RWPE2 (cell line): ENCODE data around the gene PXT1.

Experiments used
- ATAC-seq: fragments of 200-7000 bp; cut with Tn5 transposase; 3 replicates; pipeline ENCODE4 v1.9.1; 2021; ENCODE audit warnings: low read depth
- DNase-seq: peaks from one replicate; pipeline ENCODE4 v3.0.0-alpha.2; 2020; ENCODE audit warnings: low spot score
- H3K27ac ChIP-seq: fragments of 450-650 bp; 2 replicates; pipeline ENCODE4 v1.5.1; 2017; ENCODE audit warnings: mild to moderate bottlenecking; ENCODE audit not compliant: poor library complexity, severe bottlenecking
- H3K27me3 ChIP-seq: fragments of 250-450 bp; sonication (Bioruptor Pico); 2 replicates; pipeline ENCODE4 v1.5.1; 2021; ENCODE audit warnings: mild to moderate bottlenecking, moderate library complexity; ENCODE audit not compliant: insufficient read depth, poor library complexity, severe bottlenecking
- H3K36me3 ChIP-seq: fragments of 250-450 bp; sonication (Bioruptor Pico); 2 replicates; pipeline ENCODE4 v1.5.1; 2020; ENCODE audit warnings: low read depth, mild to moderate bottlenecking, moderate library complexity
- H3K4me1 ChIP-seq: fragments of 250-450 bp; sonication (Bioruptor Pico); 2 replicates; pipeline ENCODE4 v1.5.1; 2021; ENCODE audit warnings: mild to moderate bottlenecking, moderate library complexity; ENCODE audit not compliant: insufficient read depth, poor library complexity, severe bottlenecking
- H3K4me3 ChIP-seq: fragments of 250-450 bp; sonication (Bioruptor Pico); 2 replicates; pipeline ENCODE4 v1.5.1; 2021; ENCODE audit warnings: mild to moderate bottlenecking, moderate library complexity; ENCODE audit not compliant: severe bottlenecking
- H3K9me3 ChIP-seq: fragments of 250-450 bp; sonication (Bioruptor Pico); 2 replicates; pipeline ENCODE4 v1.5.1; 2021; ENCODE audit warnings: mild to moderate bottlenecking, moderate library complexity; ENCODE audit not compliant: severe bottlenecking
- TF ChIP-seq, protein P1 (sequence below): fragments of 450-650 bp; IDR thresholded peaks from one replicate; pipeline ENCODE4 v1.5.1; 2017; ENCODE audit warnings: mild to moderate bottlenecking, moderate library complexity; ENCODE audit not compliant: poor library complexity, severe bottlenecking

PXT1 gene

DNA sequence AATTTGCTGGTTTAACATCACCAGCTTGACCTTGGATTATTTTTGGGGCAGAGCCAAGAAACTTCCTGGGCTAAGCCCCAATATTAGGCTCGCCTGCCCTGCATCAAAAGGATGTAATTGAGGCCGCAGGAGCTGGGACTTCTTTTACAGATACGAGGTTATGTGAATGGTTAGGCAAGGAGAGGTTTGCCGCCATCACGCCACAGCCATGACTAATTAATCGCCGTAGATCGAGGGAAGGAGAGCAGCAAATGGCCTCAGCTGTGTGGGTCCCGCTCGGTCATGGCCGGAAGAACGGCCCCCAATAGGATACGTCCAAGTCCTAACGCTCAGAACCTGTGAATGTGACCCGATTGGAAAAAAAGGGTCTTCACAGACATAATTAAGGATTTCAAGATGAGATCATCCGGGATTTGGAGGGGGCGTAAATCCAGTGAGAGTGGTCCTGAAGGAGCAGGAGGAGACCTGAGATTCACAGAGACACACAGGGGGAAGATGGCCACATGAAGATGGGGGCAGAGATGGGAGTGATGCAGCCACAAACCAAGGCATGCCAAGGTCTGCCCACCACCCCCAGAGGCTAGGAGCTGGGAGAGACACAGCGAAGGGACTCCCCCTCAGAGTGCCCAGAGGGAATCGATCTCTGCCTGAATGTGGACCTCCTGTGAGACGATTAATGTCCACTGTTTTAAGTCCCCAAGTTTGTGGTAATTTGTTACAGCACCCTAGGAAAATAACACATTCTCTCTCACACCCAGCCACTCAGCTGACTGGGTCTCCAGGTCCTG, 96.0 kb downstream of the PXT1 start:
- no peak for ATAC-seq

DNA sequence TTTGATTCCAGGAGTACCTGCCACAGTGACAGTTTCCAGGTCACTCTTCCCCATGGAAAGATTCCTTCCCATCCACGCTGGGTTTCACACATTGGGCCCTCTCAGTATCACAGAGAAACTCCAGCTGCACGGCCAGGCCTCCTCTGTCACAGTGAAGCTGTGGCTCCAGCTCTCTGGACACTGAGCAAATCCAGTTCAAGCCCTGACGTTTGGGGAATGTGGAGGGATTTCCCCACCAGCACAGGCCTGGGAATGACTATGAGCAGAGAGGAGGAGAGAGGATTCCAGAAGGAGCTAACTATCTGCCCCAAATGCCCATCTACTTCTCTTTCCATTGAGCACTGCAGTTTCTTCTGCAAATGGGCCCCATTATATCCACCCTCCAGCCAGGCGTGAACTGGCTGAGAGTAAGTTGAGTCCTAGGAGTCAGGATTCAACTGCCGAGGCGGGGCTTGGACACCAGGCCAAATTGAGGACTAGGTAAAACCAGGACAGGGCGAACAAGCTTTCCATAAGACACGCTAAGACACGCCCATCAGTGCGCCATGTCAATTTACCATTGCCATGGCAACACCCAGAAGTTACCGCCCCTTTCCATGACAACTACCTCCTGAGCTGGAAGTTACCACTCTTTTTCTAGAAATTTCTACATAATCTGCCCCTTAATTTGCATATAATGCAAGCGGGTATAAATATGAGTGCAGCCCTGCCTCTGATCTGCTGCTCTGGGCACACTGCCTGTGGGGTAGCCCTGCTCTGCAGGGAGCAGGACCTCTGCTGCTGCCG, 96.8 kb downstream of the PXT1 start:
- TF ChIP-seq, protein P1, sequence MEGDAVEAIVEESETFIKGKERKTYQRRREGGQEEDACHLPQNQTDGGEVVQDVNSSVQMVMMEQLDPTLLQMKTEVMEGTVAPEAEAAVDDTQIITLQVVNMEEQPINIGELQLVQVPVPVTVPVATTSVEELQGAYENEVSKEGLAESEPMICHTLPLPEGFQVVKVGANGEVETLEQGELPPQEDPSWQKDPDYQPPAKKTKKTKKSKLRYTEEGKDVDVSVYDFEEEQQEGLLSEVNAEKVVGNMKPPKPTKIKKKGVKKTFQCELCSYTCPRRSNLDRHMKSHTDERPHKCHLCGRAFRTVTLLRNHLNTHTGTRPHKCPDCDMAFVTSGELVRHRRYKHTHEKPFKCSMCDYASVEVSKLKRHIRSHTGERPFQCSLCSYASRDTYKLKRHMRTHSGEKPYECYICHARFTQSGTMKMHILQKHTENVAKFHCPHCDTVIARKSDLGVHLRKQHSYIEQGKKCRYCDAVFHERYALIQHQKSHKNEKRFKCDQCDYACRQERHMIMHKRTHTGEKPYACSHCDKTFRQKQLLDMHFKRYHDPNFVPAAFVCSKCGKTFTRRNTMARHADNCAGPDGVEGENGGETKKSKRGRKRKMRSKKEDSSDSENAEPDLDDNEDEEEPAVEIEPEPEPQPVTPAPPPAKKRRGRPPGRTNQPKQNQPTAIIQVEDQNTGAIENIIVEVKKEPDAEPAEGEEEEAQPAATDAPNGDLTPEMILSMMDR, result no peak
- no peak for DNase-seq
- no peaks in the 10 kb centered on the region for H3K4me1 ChIP-seq

More for the DNA sequence above, 96.0 kb downstream of the PXT1 start:
- Histone ChIP-seq H3K27me3 (no peaks in the 10 kb centered on the region), H3K36me3 (no peaks in the 10 kb centered on the region), H3K27ac (no peak overlapping the region), H3K4me3 (no peak overlapping the region), H3K4me1 (no peaks in the 10 kb centered on the region), H3K9me3 (no peaks in the 10 kb centered on the region)
- TF ChIP-seq, protein P1, result no peak
- DNase-seq, result no peak

DNA sequence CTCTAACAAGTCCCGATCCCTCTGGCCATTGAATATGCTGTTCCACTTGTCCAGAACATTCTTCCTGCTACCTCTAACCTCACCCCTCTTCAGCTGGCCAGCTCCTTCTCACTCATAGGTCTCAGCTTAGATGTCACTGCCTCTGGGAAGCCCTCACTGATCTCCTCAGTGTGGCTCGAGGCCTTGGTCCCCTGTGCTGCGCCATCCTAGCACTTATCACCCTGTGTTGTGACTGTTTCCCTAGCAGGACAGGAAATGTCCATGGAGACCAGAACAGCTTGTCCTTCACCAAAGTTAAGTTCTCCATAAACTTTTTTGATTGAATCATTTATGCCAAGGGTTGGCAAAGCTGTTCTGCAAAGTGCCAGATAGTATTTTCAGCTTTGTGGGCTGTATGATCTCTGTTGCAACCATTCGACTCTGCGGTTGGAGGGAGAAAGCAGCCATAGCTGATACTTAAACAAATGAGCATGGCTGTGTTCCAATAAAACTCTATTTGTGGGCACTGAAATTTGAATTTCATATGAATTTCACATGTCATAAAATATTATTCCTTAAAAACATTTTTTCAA, 99.5 kb downstream of the PXT1 start:
- ATAC-seq (no peak), DNase-seq (no peak)
- Histone ChIP-seq H3K4me1 (no peaks in the 10 kb centered on the region), H3K4me3 (no peak overlapping the region), H3K27me3 (peaks cover 12% of the 10 kb centered on the region), H3K36me3 (no peaks in the 10 kb centered on the region), H3K9me3 (no peaks in the 10 kb centered on the region), H3K27ac (no peak overlapping the region)
- TF ChIP-seq, protein P1, result no peak

More for the DNA sequence above, 96.8 kb downstream of the PXT1 start:
- peaks cover under 1% of the 10 kb centered on the region for H3K27me3 ChIP-seq
- H3K4me3 ChIP-seq, result no peak overlapping the region
- no peak overlapping the region for H3K27ac ChIP-seq
- no peaks in the 10 kb centered on the region for H3K9me3 ChIP-seq
- no peaks in the 10 kb centered on the region for H3K36me3 ChIP-seq
- ATAC-seq, result no peak

- H3K4me1 ChIP-seq, result no peaks in the 10 kb centered on the region
- TF ChIP-seq, protein P1, result peak; percentile 93
- H3K27ac ChIP-seq, result no peak overlapping the region
- H3K27me3 ChIP-seq, result peaks cover 15% of the 10 kb centered on the region
- H3K9me3 ChIP-seq, result no peaks in the 10 kb centered on the region
- ATAC-seq, result peak; percentile 63; the same call in 2 of the 3 replicates
- H3K4me3 ChIP-seq, result no peak overlapping the region
- no peaks in the 10 kb centered on the region for H3K36me3 ChIP-seq
- no peak for DNase-seq
These were observed 101.8 kb downstream of the PXT1 start for GRCh38 chr6:36340618-36341454.
